ENCODE measurements around the gene PDE3B.
"Not testable (repeated sequence)": the region's sequence is repeated elsewhere in the genome, so short reads cannot be mapped to it uniquely, and the experiment has no call there.

The PDE3B gene

DNA sequence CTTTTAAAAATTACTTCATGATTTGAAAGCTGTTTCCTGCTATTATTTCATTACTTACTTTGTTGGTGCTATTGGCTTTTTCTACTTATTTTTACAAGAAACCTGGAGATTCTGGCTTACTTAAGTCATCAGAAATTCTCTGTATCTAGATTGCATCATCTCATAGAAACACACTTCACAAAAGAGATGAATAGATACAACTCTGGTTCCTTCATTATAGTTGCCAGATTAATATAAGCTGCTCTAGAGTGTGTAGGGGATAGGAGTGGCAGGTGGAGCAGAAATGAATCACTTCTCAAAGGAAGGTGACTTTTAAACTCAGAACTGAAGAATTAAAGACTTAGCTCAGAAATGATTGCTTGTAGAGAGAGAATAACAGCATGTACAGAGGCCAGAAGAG, 228.4 kb downstream of the PDE3B start:
- H3K27ac ChIP-seq: no peak overlapping the region
- TF ChIP-seq CTCF (conservative IDR thresholded peaks at IDR 0.05): no peak

DNA sequence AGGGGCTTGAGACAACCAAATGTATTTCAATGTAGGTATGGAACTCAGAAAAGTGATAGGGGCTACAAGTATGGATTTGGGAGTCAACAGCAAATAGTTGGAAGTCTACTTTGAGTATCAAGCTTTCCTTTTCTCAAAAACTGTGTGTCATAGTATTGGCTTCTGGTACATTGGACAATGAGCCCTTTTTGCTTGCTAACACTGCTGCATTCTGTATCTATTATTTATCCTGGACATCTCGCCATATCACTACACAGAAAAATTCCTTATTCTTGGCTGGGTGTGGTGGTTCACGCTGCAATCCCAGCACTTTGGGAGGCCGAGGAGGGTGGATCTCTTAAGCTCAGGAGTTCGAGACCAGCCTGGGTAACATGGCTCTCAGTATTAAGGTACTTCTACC, 230.0 kb downstream of the PDE3B start:
- TF ChIP-seq CTCF (conservative IDR thresholded peaks at IDR 0.05): no peak

DNA sequence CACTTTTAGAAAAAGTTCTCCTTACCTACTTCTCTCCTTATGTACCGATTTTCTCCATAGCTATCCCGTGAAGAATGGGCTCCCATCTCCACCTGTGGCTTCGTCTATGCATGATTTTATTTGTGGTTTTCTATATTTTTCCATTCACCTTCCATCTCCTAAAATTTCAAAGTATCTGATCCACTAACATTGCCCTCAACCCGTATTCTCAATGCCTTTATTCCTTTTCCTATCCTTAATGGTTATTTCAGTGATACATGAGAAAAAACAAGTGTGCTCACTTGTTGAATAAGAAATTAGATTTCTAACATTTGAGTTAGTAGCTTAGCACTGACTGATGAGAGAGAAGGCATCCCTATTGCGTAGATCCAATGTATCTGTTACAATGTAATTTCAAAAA, 231.6 kb downstream of the PDE3B start:
- no peak for TF ChIP-seq CTCF (conservative IDR thresholded peaks at IDR 0.05)
- H3K27ac ChIP-seq: no peak overlapping the region

More for the DNA sequence above, 230.0 kb downstream of the PDE3B start:
- no peak overlapping the region for H3K27ac ChIP-seq

- TF ChIP-seq CTCF (conservative IDR thresholded peaks at IDR 0.05): no peak
- no peak overlapping the region for H3K27ac ChIP-seq
Observed at GRCh38 chr11:14881576-14882193, 238.1 kb downstream of the PDE3B start.

DNA sequence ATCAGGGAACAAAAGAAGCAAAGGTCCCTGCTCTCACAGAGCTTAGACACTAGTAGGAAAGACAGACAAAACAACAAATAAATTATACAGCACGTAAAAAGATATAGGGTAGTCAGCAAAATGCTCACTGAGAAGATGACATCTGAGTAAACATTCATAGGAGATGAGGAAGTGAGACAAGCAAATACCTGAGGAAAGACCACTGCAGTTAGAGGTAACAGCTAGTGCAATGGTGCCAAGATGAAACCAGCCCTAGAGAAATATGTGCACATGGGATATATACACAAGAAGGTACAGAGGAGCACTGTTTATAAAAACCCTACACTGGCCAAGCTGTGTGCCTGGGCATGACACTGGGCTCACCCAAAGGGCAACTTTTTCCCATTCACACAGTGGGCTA, 238.6 kb downstream of the PDE3B start:
- no peak overlapping the region for H3K27ac ChIP-seq
- TF ChIP-seq CTCF (conservative IDR thresholded peaks at IDR 0.05): no peak

DNA sequence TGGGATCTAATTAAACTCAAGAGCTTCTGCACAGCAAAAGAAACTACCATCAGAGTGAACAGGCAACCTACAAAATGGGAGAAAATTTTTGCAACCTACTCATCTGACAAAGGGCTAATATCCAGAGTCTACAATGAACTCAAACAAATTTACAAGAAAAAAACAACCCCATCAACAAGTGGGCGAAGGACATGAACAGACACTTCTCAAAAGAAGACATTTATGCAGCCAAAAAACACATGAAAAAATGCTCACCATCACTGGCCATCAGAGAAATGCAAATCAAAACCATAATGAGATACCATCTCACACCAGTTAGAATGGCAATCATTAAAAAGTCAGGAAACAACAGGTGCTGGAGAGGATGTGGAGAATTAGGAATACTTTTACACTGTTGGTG, 240.1 kb downstream of the PDE3B start:
- not testable (repeated sequence) for H3K27ac ChIP-seq

GRCh38 chr11:14884667-14885273, 241.2 kb downstream of the PDE3B start:
- TF ChIP-seq CTCF (conservative IDR thresholded peaks at IDR 0.05): no peak
- no peak overlapping the region for H3K27ac ChIP-seq

GRCh38 chr11:14886513-14886912, 242.9 kb downstream of the PDE3B start:
- H3K27ac ChIP-seq: no peak overlapping the region
- no peak for TF ChIP-seq CTCF (conservative IDR thresholded peaks at IDR 0.05)

Data from VCaP (cell line).